Type B pancreatic cell (in vitro differentiated cells): ENCODE results near the gene S100A14. TPM values are rescaled to one million over a fixed set of nuclear protein-coding genes. Genes with fewer than 3 reads are reported as not detected.

Experiments used
- DNase-seq: peaks from one replicate; pipeline ENCODE4 v3.0.0; 2021; ENCODE audit warnings: mixed read lengths; ENCODE audit not compliant: unreplicated experiment; ENCODE audit errors: extremely low spot score
- H3K27ac Mint-ChIP-seq: 2 replicates; pipeline ENCODE4 v1.8.0; 2021; ENCODE audit warnings: mild to moderate bottlenecking, mixed read lengths
- H3K27me3 Mint-ChIP-seq: 2 replicates; pipeline ENCODE4 v1.8.0; 2021; ENCODE audit warnings: mixed read lengths
- H3K36me3 Mint-ChIP-seq: 2 replicates; pipeline ENCODE4 v1.8.0; 2021; ENCODE audit warnings: mixed read lengths
- H3K4me1 Mint-ChIP-seq: one replicate; pipeline ENCODE4 v1.8.0; 2021; ENCODE audit warnings: mixed read lengths; ENCODE audit not compliant: unreplicated experiment
- H3K4me3 Mint-ChIP-seq: 2 replicates; pipeline ENCODE4 v1.8.0; 2021; ENCODE audit warnings: mild to moderate bottlenecking, mixed read lengths
- H3K9me3 Mint-ChIP-seq: 2 replicates; pipeline ENCODE4 v1.8.0; 2021; ENCODE audit warnings: mixed read lengths
- CTCF ChIP-seq: fragments of 200-600 bp; sonication (generic); conservative IDR thresholded peaks from 2 replicates; pipeline ENCODE4 v1.5.0; 2021; ENCODE audit warnings: antibody characterized with exemption, mild to moderate bottlenecking
- total RNA-seq: library from RNA; stranded (reverse); gene quantifications from 2 replicates; pipeline ENCODE4 v1.2.1, GENCODE V29; 2021; ENCODE audit warnings: low replicate concordance

Gene S100A14
- total RNA-seq, 1 donor from 2014 or later: 139 TPM

DNA sequence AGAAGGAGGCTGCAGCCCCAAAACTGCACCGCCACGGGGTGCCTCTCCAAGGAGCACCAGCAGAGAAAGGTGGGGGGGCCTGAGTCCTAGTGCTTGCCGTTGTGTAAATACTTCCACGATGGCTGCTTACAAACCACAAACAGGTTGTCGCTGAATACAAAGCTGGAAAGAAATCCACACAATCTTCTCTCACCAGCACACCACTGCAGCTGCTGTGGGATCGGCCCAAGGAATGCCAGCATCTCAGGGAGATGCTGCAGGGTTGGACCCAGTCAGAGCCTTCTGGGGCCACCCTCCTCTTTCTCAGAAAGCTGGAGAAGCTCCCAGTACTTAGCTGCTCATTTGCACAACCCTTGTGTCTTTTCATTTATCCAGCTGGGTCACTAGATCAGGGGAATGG is 3.0 kb upstream of the S100A14 start:
- no peak overlapping the region for H3K4me3 Mint-ChIP-seq
- H3K27ac Mint-ChIP-seq: no peak overlapping the region
- peaks cover 21% of the 10 kb centered on the region for H3K4me1 Mint-ChIP-seq
- H3K9me3 Mint-ChIP-seq: no peaks in the 10 kb centered on the region
- no peak for DNase-seq
- no peaks in the 10 kb centered on the region for H3K27me3 Mint-ChIP-seq
- H3K36me3 Mint-ChIP-seq: peaks cover 7% of the 10 kb centered on the region
- no peak for TF ChIP-seq CTCF

DNA sequence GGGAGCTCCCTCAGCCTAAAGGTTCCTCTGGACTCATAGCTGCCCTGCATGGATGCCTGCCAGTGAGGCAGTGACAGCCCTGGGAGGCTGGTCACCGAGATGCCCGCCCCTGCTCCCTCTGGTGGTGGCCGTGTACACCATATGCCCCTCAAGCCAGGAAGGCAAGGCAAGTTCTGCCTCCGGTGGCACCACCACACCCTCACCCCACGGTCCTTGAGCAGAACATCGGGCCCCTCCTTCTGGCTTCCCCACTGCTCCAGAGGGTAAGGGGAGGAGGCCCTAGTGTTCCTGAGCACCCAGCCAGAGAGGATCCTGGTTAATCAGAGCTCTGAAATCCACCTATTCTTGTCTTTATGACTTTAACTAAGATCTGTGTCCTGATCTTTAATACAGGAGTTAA is 1.5 kb upstream of the S100A14 start:
- Mint-ChIP-seq H3K27me3 (no peaks in the 10 kb centered on the region), H3K36me3 (no peaks in the 10 kb centered on the region), H3K4me3 (no peak overlapping the region), H3K27ac (peak overlapping the region; percentile 39), H3K4me1 (peaks cover 23% of the 10 kb centered on the region), H3K9me3 (no peaks in the 10 kb centered on the region)
- TF ChIP-seq CTCF: peak; percentile 70
- DNase-seq: no peak

- Mint-ChIP-seq H3K4me1 (peaks cover 27% of the 10 kb centered on the region), H3K36me3 (no peaks in the 10 kb centered on the region), H3K4me3 (no peak overlapping the region), H3K27ac (peak overlapping the region; percentile 90), H3K9me3 (no peaks in the 10 kb centered on the region), H3K27me3 (no peaks in the 10 kb centered on the region)
- DNase-seq: no peak
- TF ChIP-seq CTCF: no peak
Measured at GRCh38 chr1:153616917-153617311, 789 bp upstream of the S100A14 start.

DNA sequence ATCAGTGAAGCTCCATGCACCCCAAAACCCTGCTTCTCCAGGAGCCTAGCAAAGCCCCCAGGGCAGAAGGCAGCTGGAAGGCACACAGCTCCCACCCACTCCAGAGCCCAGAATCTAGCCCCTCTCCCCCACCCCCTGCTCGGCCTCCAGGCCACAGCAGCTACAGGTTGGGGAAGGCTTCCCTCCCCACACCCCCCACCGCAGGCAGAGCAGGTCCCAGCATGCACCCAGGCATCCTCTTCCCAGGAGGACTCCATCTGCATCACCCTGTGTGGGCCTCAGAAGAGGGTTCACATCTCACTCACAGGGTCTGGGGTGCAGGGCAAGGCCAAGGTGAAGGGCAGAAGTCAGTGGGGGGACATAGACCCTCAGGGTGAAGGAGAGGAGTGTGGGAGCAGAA is 719 bp downstream of the S100A14 start:
- H3K4me1 Mint-ChIP-seq: peaks cover 34% of the 10 kb centered on the region
- H3K27me3 Mint-ChIP-seq: no peaks in the 10 kb centered on the region
- H3K27ac Mint-ChIP-seq: no peak overlapping the region
- DNase-seq: no peak
- TF ChIP-seq CTCF: no peak
- H3K36me3 Mint-ChIP-seq: no peaks in the 10 kb centered on the region
- H3K4me3 Mint-ChIP-seq: peak overlapping the region; percentile 85
- H3K9me3 Mint-ChIP-seq: no peaks in the 10 kb centered on the region

- Mint-ChIP-seq H3K4me3 (peak overlapping the region; percentile 85), H3K36me3 (no peaks in the 10 kb centered on the region), H3K27ac (peak overlapping the region; percentile 54), H3K9me3 (no peaks in the 10 kb centered on the region), H3K27me3 (no peaks in the 10 kb centered on the region), H3K4me1 (peaks cover 37% of the 10 kb centered on the region)
- no peak for TF ChIP-seq CTCF
- no peak for DNase-seq
Measured at GRCh38 chr1:153614906-153615305, 1.2 kb downstream of the S100A14 start.
